ENCODE data around the gene GPR161.

The GPR161 gene

GRCh38 chr1:168146626-168147025 is 9.9 kb upstream of the GPR161 start:
- Histone ChIP-seq H3K4me3 (ENCODE audit: low read length, poor library complexity, severe bottlenecking) (no peak overlapping the region), H2AFZ (ENCODE audit: low read length) (no peak overlapping the region), H3K79me2 (ENCODE audit: insufficient read depth, low read length) (no peaks in the 10 kb centered on the region), H3F3A (ENCODE audit: low read depth) (no peaks in the 10 kb centered on the region), H3K9me3 (ENCODE audit: insufficient read depth, low read depth, low read length) (no peaks in the 10 kb centered on the region), H3K9ac (ENCODE audit: low read depth, low read length, poor library complexity, severe bottlenecking) (no peak overlapping the region), H3K36me3 (ENCODE audit: insufficient read depth, low read length) (no peaks in the 10 kb centered on the region), H3K4me1 (ENCODE audit: insufficient read depth, low read length, poor library complexity, severe bottlenecking) (peaks cover 5% of the 10 kb centered on the region), H3K27me3 (ENCODE audit: insufficient read depth, low read length, poor library complexity, severe bottlenecking) (no peaks in the 10 kb centered on the region), H4K20me1 (ENCODE audit: insufficient read depth, low read length, poor library complexity, severe bottlenecking) (no peaks in the 10 kb centered on the region), H3K4me2 (ENCODE audit: low read depth, low read length, poor library complexity, severe bottlenecking) (no peak overlapping the region), H3K9me2 (replicated peaks; ENCODE audit: low read depth, low read length) (no peaks in the 10 kb centered on the region)
- TF ChIP-seq EZH2phosphoT487 (IDR thresholded peaks at IDR 0.05; ENCODE audit: borderline replicate concordance): no peak
- TF ChIP-seq CTCF (conservative IDR thresholded peaks at IDR 0.05; ENCODE audit: low read length): no peak

GRCh38 chr1:168146160-168146539 is 9.4 kb upstream of the GPR161 start:
- Histone ChIP-seq H3K9me2 (replicated peaks; ENCODE audit: low read depth, low read length) (no peaks in the 10 kb centered on the region), H4K20me1 (ENCODE audit: insufficient read depth, low read length, poor library complexity, severe bottlenecking) (no peaks in the 10 kb centered on the region), H3K9me3 (ENCODE audit: insufficient read depth, low read depth, low read length) (no peaks in the 10 kb centered on the region), H3K79me2 (ENCODE audit: insufficient read depth, low read length) (no peaks in the 10 kb centered on the region), H3K4me1 (ENCODE audit: insufficient read depth, low read length, poor library complexity, severe bottlenecking) (no peaks in the 10 kb centered on the region), H3K27me3 (ENCODE audit: insufficient read depth, low read length, poor library complexity, severe bottlenecking) (no peaks in the 10 kb centered on the region), H3F3A (ENCODE audit: low read depth) (no peaks in the 10 kb centered on the region), H2AFZ (ENCODE audit: low read length) (no peak overlapping the region), H3K4me2 (ENCODE audit: low read depth, low read length, poor library complexity, severe bottlenecking) (no peak overlapping the region), H3K9ac (ENCODE audit: low read depth, low read length, poor library complexity, severe bottlenecking) (no peak overlapping the region), H3K36me3 (ENCODE audit: insufficient read depth, low read length) (no peaks in the 10 kb centered on the region), H3K4me3 (ENCODE audit: low read length, poor library complexity, severe bottlenecking) (no peak overlapping the region)
- TF ChIP-seq EZH2phosphoT487 (IDR thresholded peaks at IDR 0.05; ENCODE audit: borderline replicate concordance) (no peak), CTCF (conservative IDR thresholded peaks at IDR 0.05; ENCODE audit: low read length) (no peak)

GRCh38 chr1:168145184-168146159 is 8.7 kb upstream of the GPR161 start:
- TF ChIP-seq EZH2phosphoT487 (IDR thresholded peaks at IDR 0.05; ENCODE audit: borderline replicate concordance) (no peak), CTCF (conservative IDR thresholded peaks at IDR 0.05; ENCODE audit: low read length) (peak; percentile 97)
- no peaks in the 10 kb centered on the region for H3K9me2 ChIP-seq (replicated peaks; ENCODE audit: low read depth, low read length)
- no peaks in the 10 kb centered on the region for H3K27me3 ChIP-seq (ENCODE audit: insufficient read depth, low read length, poor library complexity, severe bottlenecking)
- H3K9ac ChIP-seq (ENCODE audit: low read depth, low read length, poor library complexity, severe bottlenecking): no peak overlapping the region
- no peaks in the 10 kb centered on the region for H4K20me1 ChIP-seq (ENCODE audit: insufficient read depth, low read length, poor library complexity, severe bottlenecking)
- H3K9me3 ChIP-seq (ENCODE audit: insufficient read depth, low read depth, low read length): no peaks in the 10 kb centered on the region
- H3K4me2 ChIP-seq (ENCODE audit: low read depth, low read length, poor library complexity, severe bottlenecking): peak overlapping the region; percentile 41
- H2AFZ ChIP-seq (ENCODE audit: low read length): peak overlapping the region; percentile 79
- H3K36me3 ChIP-seq (ENCODE audit: insufficient read depth, low read length): no peaks in the 10 kb centered on the region
- peak overlapping the region; percentile 7 for H3K4me3 ChIP-seq (ENCODE audit: low read length, poor library complexity, severe bottlenecking)
- no peaks in the 10 kb centered on the region for H3F3A ChIP-seq (ENCODE audit: low read depth)
- H3K79me2 ChIP-seq (ENCODE audit: insufficient read depth, low read length): no peaks in the 10 kb centered on the region
- no peaks in the 10 kb centered on the region for H3K4me1 ChIP-seq (ENCODE audit: insufficient read depth, low read length, poor library complexity, severe bottlenecking)
